Osteoblast (primary cell): Measurements from ENCODE around the gene BRCA2. TPM values are rescaled to one million over a fixed set of nuclear protein-coding genes. Genes with fewer than 3 reads are reported as not detected.

ENCODE experiments used
- DNase-seq: peaks from one replicate; pipeline ENCODE4 v3.0.0; 2011; ENCODE audit warnings: low spot score, mixed read lengths; ENCODE audit not compliant: insufficient read length; ENCODE audit errors: missing footprints
- H2AFZ ChIP-seq: 2 replicates; pipeline ENCODE4 v1.6.0; 2011; ENCODE audit warnings: mild to moderate bottlenecking, low read length
- H3K27ac ChIP-seq: 2 replicates; pipeline ENCODE4 v1.5.1; 2011; ENCODE audit warnings: mild to moderate bottlenecking, low read depth, low read length, moderate library complexity
- H3K27me3 ChIP-seq: 2 replicates; pipeline ENCODE4 v1.6.0; 2012; ENCODE audit warnings: mild to moderate bottlenecking, control low read depth, inconsistent platforms, low read length, moderate library complexity; ENCODE audit not compliant: insufficient read depth
- H3K36me3 ChIP-seq: 2 replicates; pipeline ENCODE4 v1.5.1; 2011; ENCODE audit warnings: mild to moderate bottlenecking, low read length, control low read depth, moderate library complexity; ENCODE audit not compliant: insufficient read depth
- H3K4me1 ChIP-seq: 2 replicates; pipeline ENCODE4 v1.5.1; 2011; ENCODE audit warnings: mild to moderate bottlenecking, low read length, control low read depth, moderate library complexity; ENCODE audit not compliant: insufficient read depth
- H3K4me2 ChIP-seq: 2 replicates; pipeline ENCODE4 v1.6.0; 2011; ENCODE audit warnings: mild to moderate bottlenecking, low read length; ENCODE audit not compliant: insufficient read depth
- H3K4me3 ChIP-seq: fragments of 200-600 bp; sonication (generic); 3 replicates; pipeline ENCODE4 v1.5.1; 2012; ENCODE audit warnings: mild to moderate bottlenecking, low read length, inconsistent platforms; ENCODE audit not compliant: insufficient read depth
- H3K79me2 ChIP-seq: 2 replicates; pipeline ENCODE4 v1.6.0; 2012; ENCODE audit warnings: mild to moderate bottlenecking, low read length, control low read depth, inconsistent platforms; ENCODE audit not compliant: insufficient read depth
- H3K9me3 ChIP-seq: 2 replicates; pipeline ENCODE4 v1.5.1; 2011; ENCODE audit warnings: low read depth, low read length, control low read depth
- H4K20me1 ChIP-seq: 2 replicates; pipeline ENCODE4 v1.6.0; 2012; ENCODE audit warnings: mild to moderate bottlenecking, low read length, control low read depth; ENCODE audit not compliant: insufficient read depth
- total RNA-seq: library from RNA; depleted of rRNA; stranded (reverse); fragments of >200 nt; gene quantifications from 2 replicates; pipeline ENCODE4 v1.2.3, GENCODE V29; 2012
- TF ChIP-seq, protein P1 (sequence below): IDR thresholded peaks from 2 replicates; pipeline ENCODE4 v1.5.1; 2011; ENCODE audit warnings: mild to moderate bottlenecking, low read depth, low read length, moderate library complexity; ENCODE audit errors: extremely low read depth

The BRCA2 gene
- total RNA-seq, 1 donor, result 4.7 TPM

DNA sequence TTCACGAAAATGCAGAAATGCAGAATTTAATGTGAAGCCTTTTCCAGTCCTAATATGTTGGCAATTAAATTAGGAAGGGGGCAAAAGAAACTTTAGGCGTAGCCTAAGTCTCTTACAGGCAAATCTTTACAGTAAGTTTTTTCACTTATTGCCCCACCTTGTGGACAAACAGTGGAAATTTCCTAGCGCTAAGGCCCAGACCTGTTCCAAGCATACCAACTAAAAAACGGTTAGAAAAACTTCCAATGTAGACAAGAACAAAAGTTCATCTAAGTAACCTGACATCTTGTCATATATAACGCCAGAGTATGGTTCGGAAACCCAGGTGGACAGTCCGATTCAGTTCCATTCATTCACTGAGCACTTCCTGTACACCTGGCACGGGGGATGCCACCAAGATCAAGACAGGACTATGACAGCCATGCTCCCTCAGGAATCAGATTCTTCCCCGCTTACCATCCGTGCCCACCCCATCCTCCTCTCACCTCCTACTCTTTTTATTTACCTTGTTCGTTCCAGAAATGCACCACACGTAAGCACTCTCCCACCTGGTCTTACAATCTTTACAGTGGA lies 5.1 kb upstream of the BRCA2 start:
- no peaks in the 10 kb centered on the region for H4K20me1 ChIP-seq
- DNase-seq, result peak; percentile 77
- H3K9me3 ChIP-seq, result no peaks in the 10 kb centered on the region
- H3K4me3 ChIP-seq, result peak overlapping the region; percentile 67
- no peaks in the 10 kb centered on the region for H3K27me3 ChIP-seq
- no peaks in the 10 kb centered on the region for H3K79me2 ChIP-seq
- H2AFZ ChIP-seq, result peak overlapping the region; percentile 96
- H3K27ac ChIP-seq, result peak overlapping the region; percentile 45
- H3K36me3 ChIP-seq, result no peaks in the 10 kb centered on the region
- H3K4me1 ChIP-seq, result peaks cover 15% of the 10 kb centered on the region
- peak overlapping the region; percentile 90 for H3K4me2 ChIP-seq
- TF ChIP-seq, protein P1, sequence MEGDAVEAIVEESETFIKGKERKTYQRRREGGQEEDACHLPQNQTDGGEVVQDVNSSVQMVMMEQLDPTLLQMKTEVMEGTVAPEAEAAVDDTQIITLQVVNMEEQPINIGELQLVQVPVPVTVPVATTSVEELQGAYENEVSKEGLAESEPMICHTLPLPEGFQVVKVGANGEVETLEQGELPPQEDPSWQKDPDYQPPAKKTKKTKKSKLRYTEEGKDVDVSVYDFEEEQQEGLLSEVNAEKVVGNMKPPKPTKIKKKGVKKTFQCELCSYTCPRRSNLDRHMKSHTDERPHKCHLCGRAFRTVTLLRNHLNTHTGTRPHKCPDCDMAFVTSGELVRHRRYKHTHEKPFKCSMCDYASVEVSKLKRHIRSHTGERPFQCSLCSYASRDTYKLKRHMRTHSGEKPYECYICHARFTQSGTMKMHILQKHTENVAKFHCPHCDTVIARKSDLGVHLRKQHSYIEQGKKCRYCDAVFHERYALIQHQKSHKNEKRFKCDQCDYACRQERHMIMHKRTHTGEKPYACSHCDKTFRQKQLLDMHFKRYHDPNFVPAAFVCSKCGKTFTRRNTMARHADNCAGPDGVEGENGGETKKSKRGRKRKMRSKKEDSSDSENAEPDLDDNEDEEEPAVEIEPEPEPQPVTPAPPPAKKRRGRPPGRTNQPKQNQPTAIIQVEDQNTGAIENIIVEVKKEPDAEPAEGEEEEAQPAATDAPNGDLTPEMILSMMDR, result peak; percentile 74

DNA sequence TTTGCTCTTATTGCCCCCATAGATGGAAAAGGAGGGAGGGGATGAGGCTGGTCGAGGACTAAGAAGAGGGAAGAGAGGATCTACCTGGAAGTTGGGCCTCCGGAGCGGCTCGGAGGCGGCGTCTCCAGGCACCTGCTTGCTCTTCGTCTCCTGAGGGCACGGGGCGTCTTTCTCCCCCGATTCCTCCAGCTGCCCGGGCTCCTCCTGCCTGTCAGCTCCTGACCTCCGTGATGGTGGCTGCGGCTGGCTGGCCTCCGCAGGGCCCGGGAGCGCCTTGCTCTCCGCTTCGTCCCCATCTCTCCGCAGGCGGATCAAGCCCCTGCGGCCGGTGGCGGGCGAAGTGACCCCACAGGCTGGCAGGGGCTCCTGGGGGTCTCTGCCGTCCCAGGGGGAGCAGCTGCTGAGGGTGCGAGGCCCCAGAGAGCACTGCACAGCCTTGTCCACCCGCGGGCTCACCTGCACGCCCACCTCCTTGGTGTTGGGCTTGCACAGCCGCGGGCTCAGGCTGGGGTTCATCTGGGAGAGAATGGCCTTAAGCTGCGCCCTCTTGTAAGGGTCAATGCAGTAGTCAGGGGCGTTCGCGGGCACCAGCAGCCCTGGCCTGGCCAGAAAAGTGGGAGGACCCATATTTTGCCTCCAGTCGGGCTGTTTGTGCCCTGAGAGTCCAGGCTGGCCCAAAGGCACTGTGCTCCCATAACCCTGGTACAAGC lies 4.0 kb upstream of the BRCA2 start:
- peak overlapping the region; percentile 96 for H2AFZ ChIP-seq
- no peak overlapping the region for H3K4me2 ChIP-seq
- H3K27me3 ChIP-seq, result no peaks in the 10 kb centered on the region
- peaks cover 17% of the 10 kb centered on the region for H3K4me1 ChIP-seq
- H3K9me3 ChIP-seq, result no peaks in the 10 kb centered on the region
- H3K36me3 ChIP-seq, result no peaks in the 10 kb centered on the region
- no peak overlapping the region for H3K4me3 ChIP-seq
- DNase-seq, result no peak
- H3K79me2 ChIP-seq, result no peaks in the 10 kb centered on the region
- TF ChIP-seq, protein P1, result no peak
- no peaks in the 10 kb centered on the region for H4K20me1 ChIP-seq
- H3K27ac ChIP-seq, result no peak overlapping the region

DNA sequence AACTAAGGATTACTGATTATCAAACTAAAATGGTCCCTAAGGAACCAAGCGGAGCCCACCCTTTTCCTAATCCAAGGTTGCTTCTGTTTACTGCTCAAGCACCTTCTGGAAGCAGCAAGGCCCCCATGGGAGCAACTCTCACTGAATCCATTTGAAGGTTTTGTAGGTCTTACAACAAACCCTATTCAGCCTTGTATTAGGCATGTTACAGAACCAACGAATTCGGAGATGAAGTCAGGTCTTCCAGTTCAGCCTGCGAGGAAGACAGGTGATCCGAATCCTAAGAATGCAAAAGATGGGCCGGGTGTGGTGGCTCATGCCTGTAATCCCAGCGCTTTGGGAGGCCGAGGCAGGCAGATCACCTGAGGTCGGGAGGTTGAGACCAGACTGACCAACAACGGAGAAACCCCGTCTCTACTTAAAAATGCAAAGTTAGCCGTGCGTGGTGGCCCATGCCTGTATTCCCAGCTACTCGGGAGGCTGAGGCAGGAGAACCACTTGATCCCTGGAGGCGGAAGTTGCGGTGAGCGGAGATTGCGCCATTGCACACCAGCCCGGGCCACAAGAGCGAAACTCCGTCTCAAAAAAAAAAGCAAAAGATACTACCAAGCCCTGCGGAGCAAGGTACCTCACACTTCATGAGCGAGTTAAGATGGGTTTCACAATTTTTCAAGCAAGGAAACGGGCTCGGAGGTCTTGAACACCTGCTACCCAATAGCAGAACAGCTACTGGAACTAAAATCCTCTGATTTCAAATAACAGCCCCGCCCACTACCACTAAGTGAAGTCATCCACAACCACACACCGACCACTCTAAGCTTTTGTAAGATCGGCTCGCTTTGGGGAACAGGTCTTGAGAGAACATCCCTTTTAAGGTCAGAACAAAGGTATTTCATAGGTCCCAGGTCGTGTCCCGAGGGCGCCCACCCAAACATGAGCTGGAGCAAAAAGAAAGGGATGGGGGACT lies 754 bp upstream of the BRCA2 start:
- Histone ChIP-seq H3K79me2 (peaks cover 6% of the 10 kb centered on the region), H2AFZ (peak overlapping the region; percentile 77), H3K4me1 (peaks cover 22% of the 10 kb centered on the region), H3K36me3 (no peaks in the 10 kb centered on the region), H3K27ac (peak overlapping the region; percentile 99), H3K4me2 (peak overlapping the region; percentile 78), H4K20me1 (no peaks in the 10 kb centered on the region), H3K9me3 (no peaks in the 10 kb centered on the region), H3K4me3 (peak overlapping the region; percentile 73), H3K27me3 (no peaks in the 10 kb centered on the region)
- TF ChIP-seq, protein P1, result no peak
- DNase-seq, result peak; percentile 79
